Bronchial epithelial cell (primary cell): ENCODE results near the gene NFYC. TPM values are rescaled to one million over a fixed set of nuclear protein-coding genes. Genes with fewer than 3 reads are reported as not detected.
"Not testable (repeated sequence)": the region's sequence is repeated elsewhere in the genome, so short reads cannot be mapped to it uniquely, and the experiment has no call there.

Experiments
- DNase-seq: peaks from one replicate; pipeline ENCODE4 v3.0.0-alpha.2; 2010; ENCODE audit warnings: low read depth
- FAIRE-seq: peaks from 2 replicates; lab custom pipeline; 2011; peaks lifted over from hg19 to GRCh38; lab: Jason Lieb, UNC
- H3K27me3 ChIP-seq: 2 replicates; pipeline ENCODE4 v1.5.1; 2011; ENCODE audit warnings: low read length; ENCODE audit not compliant: control insufficient read depth, insufficient read depth
- H3K36me3 ChIP-seq: 2 replicates; pipeline ENCODE4 v1.5.1; 2011; ENCODE audit warnings: low read length; ENCODE audit not compliant: control insufficient read depth, insufficient read depth
- H3K4me3 ChIP-seq: 2 replicates; pipeline ENCODE4 v1.5.1; 2011; ENCODE audit warnings: mild to moderate bottlenecking, low read depth, low read length, control low read depth
- total RNA-seq: library from RNA; depleted of rRNA; stranded (reverse); fragments of >200 nt; gene quantifications from 2 replicates; pipeline ENCODE4 v1.2.1, GENCODE V29; 2014
- TF ChIP-seq, protein P1 (sequence below): IDR thresholded peaks from 2 replicates; pipeline ENCODE4 v1.5.1; 2011; ENCODE audit warnings: mild to moderate bottlenecking, moderate library complexity, low read length, control low read depth, inconsistent platforms; ENCODE audit not compliant: insufficient read depth, severe bottlenecking

The NFYC gene
- total RNA-seq, 1 donor from 2014 or later: 22.9 TPM

DNA sequence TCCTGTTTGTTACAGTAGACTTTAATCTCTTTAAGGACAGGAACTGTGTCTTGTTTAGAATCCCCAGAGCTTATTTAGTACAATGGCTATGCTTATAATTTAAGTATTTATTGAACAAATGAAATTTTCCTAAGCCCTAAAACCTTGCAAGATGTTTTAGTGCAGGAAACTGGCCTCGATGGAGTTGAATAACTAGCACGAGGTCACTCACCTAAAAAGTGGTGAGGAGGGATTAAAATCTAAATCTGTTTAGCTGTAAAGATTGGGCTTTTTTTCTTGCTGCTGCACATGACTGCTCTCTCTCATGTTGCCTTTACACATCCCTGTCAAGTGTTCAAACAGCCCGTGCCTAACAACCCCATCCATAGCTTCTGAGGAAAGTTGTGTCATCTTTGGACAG is 10.2 kb downstream of the NFYC start:
- Histone ChIP-seq H3K27me3 (no peaks in the 10 kb centered on the region), H3K4me3 (no peak overlapping the region), H3K36me3 (no peaks in the 10 kb centered on the region)
- TF ChIP-seq, protein P1, sequence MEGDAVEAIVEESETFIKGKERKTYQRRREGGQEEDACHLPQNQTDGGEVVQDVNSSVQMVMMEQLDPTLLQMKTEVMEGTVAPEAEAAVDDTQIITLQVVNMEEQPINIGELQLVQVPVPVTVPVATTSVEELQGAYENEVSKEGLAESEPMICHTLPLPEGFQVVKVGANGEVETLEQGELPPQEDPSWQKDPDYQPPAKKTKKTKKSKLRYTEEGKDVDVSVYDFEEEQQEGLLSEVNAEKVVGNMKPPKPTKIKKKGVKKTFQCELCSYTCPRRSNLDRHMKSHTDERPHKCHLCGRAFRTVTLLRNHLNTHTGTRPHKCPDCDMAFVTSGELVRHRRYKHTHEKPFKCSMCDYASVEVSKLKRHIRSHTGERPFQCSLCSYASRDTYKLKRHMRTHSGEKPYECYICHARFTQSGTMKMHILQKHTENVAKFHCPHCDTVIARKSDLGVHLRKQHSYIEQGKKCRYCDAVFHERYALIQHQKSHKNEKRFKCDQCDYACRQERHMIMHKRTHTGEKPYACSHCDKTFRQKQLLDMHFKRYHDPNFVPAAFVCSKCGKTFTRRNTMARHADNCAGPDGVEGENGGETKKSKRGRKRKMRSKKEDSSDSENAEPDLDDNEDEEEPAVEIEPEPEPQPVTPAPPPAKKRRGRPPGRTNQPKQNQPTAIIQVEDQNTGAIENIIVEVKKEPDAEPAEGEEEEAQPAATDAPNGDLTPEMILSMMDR: no peak
- DNase-seq (no peak), FAIRE-seq (no peak)

DNA sequence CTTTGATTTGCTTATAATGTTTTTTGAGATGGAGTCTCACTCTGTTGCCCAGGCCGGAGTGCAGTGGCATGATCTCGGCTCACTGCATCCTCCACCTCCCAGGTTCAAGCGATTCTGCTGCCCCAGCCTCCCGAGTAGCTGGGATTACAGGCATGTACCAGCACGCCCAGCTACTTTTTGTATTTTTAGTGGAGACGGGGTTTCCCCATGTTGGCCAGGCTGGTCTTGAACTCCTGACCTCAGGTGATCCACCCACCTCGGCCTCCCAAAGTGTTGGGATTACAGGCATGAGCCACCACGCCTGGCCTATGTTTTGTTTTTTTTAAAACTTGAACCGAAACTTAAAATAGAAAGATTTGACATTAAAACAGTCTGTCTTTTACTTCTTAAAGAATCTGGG is 11.3 kb downstream of the NFYC start:
- DNase-seq, FAIRE-seq, H3K4me3 ChIP-seq, H3K27me3 ChIP-seq, H3K36me3 ChIP-seq: not testable (repeated sequence)

DNA sequence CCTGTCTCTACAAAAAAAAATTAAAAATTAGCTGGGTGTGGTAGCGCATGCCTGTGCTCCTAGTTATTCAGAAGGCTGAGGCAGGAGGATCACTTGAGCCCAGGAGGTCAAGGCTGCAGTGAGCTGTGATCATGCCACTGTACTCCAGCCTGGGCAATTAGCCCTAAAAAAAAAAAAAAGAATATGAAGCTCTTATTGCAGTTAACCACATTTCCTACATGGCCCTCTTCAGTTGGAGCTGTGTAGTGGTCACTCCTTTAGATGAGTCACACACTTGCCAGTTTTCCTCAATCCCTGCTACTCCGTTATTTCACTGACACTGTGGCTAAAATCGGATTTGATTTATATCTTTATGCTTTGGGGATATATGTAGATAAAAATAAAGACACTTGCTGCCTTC is 11.8 kb downstream of the NFYC start:
- FAIRE-seq (no peak), DNase-seq (peak; percentile 55)
- Histone ChIP-seq H3K36me3 (no peaks in the 10 kb centered on the region), H3K27me3 (no peaks in the 10 kb centered on the region), H3K4me3 (no peak overlapping the region)
- TF ChIP-seq, protein P1: no peak

DNA sequence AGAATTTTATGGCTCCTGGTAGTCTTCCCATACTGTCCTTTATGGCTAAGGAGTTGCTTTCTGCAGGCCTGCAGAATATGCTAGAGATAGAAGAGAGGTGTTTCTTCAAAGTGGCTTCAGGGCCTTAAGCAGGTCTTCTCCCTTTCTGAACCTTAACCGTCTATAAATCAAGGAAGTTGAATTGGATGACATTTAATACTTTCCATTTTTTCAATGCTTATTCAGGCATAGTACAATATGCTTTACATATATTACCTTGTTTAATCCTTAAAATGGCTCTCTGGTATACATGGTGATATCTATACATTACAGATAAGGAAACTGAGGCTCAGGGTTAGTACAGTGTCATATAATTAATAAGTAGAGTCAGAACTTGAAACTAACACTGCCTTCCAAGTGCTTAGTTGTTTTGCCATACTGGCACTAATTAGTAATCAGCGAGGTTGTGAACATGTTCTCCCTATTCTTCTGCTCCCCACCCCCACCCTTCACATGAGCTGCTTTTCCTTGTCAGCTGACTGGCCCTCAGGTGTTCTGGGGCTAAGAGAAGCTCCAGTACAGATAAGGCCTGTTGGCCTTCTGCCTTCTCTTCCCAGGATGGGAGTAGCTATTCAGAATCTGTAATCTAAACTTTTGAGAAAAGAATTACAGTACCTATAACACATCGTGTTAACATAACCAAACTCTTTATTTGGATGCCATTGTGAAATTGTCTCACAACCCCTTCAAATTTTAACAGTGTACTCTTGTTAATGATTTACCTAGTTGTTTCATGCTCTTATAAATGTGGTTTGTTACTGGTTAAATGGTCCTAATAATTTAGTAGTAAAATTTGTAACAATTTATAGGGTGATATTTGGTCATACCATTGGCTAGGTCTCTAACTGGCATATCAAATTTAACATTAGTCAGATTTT is 13.6 kb downstream of the NFYC start:
- no peak for FAIRE-seq

DNA sequence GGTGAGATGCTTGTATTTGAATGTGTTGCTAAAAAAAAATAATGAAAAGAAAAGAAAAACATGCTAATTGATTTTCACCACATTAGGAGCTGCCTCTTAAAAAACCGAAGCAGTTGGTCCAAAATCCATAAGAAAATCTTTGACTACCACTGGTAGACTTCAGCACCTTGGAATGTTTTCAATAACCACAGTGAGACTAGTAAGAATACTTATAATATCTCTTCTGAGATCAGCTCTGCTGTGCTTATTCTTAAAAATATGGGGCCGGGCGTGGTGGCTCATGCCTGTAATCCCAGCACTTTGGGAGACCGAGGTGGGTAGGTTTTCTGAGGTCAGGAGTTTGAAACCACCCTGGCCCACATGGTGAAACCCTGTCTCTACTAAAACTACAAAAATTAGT is 15.1 kb downstream of the NFYC start:
- DNase-seq (no peak), FAIRE-seq (no peak)
- no peaks in the 10 kb centered on the region for H3K27me3 ChIP-seq
- no peak overlapping the region for H3K4me3 ChIP-seq
- TF ChIP-seq, protein P1: no peak
- H3K36me3 ChIP-seq: no peaks in the 10 kb centered on the region

More for the DNA sequence above, 13.6 kb downstream of the NFYC start:
- H3K36me3 ChIP-seq: no peaks in the 10 kb centered on the region
- H3K4me3 ChIP-seq: no peak overlapping the region
- TF ChIP-seq, protein P1: no peak
- H3K27me3 ChIP-seq: no peaks in the 10 kb centered on the region
- no peak for DNase-seq

DNA sequence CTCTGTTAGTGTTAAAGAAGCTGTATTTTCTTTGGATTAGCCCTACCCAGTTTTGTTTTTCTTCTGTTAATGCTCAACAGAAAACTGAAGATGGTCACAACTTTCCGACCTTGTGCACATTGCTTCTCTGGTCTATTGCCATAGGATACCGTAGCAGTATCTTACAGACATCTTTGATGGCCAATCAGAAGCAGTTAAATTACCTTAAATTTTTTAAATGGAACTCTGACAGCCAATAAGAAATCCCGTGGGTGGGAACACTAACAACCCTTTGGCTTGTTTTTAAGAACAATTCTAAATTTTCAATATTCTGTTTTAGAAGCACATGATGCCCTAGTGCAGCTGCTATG is 17.2 kb downstream of the NFYC start:
- H3K36me3 ChIP-seq: peaks cover 3% of the 10 kb centered on the region
- peak overlapping the region; percentile 61 for H3K4me3 ChIP-seq
- H3K27me3 ChIP-seq: no peaks in the 10 kb centered on the region
- DNase-seq (peak; percentile 87), FAIRE-seq (no peak)
- TF ChIP-seq, protein P1: no peak
